Fibroblast of villous mesenchyme (primary cell): ENCODE measurements around the gene ISCU. TPM values are rescaled to one million over a fixed set of nuclear protein-coding genes. Genes with fewer than 3 reads are reported as not detected.
"Not testable (repeated sequence)": the region's sequence is repeated elsewhere in the genome, so short reads cannot be mapped to it uniquely, and the experiment has no call there.

Experiments
- DNase-seq: peaks from one replicate; pipeline ENCODE4 v3.0.0-alpha.2; 2010; ENCODE audit warnings: low read depth
- H3K4me3 ChIP-seq: 2 replicates; pipeline ENCODE4 v1.5.1; 2011; ENCODE audit warnings: low read depth, mild to moderate bottlenecking, low read length
- CTCF ChIP-seq: IDR thresholded peaks from 2 replicates; pipeline ENCODE4 v1.5.1; 2012; ENCODE audit warnings: low read depth, mild to moderate bottlenecking, low read length; ENCODE audit not compliant: insufficient read depth
- total RNA-seq: library from RNA; depleted of rRNA; stranded (reverse); fragments of >200 nt; gene quantifications from 2 replicates; pipeline ENCODE4 v1.2.3, GENCODE V29; 2012

Gene ISCU
- total RNA-seq, 1 donor, result 105 TPM

- DNase-seq, result no peak
- H3K4me3 ChIP-seq, result no peak overlapping the region
- no peak for TF ChIP-seq CTCF
Measured at GRCh38 chr12:108586306-108586705, 23.9 kb downstream of the ISCU start.

DNA sequence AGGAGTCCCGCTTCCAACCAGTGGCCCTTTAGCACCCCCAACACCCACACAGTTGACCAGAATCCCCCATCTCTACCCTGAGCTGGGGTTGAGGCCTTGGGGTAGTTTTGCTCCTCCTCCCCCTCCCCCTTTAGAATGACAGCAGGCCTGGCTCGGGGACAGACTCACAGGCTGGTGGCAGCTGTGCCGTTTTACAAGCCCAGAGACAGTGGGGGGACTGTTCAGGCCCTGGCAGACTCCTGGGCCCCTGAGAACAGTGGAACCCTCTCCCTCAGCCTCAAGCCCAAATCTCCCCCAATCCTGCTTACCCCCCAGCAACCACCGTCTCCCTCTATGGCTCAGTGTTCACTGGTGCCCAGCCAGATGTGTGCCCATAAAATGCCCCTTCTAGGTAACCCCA is 25.4 kb downstream of the ISCU start:
- H3K4me3 ChIP-seq, result no peak overlapping the region
- DNase-seq, result no peak
- no peak for TF ChIP-seq CTCF

DNA sequence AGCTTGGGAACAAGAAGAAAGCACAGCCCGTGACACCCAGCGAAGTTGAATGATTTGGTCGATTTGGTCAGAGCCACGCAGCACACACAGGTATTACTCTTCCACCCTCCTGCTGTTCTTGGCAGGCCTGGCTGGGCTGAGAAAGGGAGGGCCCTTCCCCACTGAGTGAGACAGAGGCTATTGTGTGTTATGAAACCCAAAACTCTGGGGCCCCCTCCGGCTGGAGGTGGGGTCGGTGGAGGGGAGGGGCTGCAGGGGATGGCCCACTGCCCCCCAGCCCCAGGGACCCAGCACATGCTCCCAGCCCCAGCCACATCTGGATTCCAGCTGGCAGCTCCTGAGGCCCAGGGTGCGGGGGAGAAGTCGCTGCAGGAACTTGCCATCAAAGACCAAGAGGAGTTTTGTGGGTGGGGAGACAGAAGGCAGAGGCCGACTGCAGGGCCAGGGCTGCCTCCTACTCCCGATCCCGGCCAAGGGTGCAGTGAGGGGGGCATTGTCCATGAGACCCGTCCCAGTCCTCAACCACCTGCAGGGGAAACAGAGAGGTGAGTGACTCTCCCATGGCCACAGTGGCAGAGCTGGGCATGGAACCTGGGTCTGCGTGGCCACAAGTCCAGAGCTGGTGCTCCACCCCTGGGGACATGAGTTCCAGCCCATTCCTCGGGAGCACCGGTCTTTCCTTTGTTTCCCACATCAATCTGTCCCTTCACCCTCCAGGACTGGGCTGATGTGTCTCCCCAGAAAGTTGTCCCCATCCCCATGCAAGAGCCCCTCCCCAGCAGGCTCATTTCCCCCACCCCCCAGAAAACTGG is 26.8 kb downstream of the ISCU start:
- peak; percentile 82 for DNase-seq

DNA sequence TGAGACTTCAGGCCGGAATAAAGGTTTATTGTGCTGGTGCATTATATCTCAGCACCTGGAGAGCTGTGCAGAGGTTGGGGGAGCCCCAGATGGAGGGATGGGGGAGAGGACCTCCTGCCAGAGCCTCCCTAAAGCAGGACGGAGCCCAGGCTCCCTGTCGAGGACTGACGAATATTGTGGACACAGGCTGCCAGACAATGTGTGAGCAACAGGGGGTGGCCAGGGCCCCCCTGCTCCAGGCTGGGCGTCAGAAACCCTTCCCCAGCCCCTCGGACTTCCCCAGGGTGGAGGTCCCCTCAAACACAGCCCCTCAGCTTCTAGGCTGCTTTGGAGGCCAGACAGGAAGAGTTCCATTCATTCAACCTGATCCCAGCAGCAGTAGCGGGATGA is 27.4 kb downstream of the ISCU start:
- no peak for TF ChIP-seq CTCF
- DNase-seq, result no peak
- H3K4me3 ChIP-seq, result no peak overlapping the region

More for the DNA sequence above, 26.8 kb downstream of the ISCU start:
- TF ChIP-seq CTCF, result no peak
- no peak overlapping the region for H3K4me3 ChIP-seq

GRCh38 chr12:108590463-108590862 is 28.1 kb downstream of the ISCU start:
- H3K4me3 ChIP-seq, DNase-seq: not testable (repeated sequence)

DNA sequence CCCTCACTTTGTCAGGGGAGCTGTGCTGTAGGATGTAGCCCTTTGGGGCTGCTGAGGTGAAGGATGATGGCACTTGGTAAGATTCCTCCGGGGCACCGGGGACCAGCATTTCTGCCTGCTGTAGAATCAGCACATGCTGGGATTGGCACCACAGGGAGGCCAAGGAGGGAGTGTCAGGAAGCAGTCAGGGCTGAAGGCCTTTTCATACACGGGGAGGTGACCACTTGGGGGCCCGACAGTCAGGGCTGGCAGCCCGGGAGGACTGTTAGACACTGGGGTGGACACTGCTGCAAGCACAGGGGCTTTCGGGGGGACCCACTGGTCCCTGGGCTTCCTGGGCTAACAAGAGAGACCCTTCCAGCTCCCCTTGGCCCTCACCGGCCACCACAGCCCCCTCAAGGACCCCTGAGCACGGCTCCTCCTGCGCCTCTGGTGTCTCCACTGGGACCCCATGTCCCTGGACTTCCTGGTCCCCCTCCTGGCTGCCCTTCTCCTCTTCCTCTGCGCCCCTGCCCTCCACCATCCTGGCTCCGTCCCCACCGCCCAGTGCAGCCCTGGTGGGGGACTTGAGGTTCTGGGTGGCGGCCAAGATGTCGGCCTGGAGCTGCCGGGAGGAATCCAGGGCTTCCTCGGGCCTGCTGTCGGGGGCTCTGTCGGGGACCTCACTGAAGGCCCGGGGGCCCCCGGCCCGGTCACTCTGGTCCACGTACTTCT is 29.0 kb downstream of the ISCU start:
- no peak for DNase-seq
- H3K4me3 ChIP-seq, result no peak overlapping the region
- TF ChIP-seq CTCF, result no peak

DNA sequence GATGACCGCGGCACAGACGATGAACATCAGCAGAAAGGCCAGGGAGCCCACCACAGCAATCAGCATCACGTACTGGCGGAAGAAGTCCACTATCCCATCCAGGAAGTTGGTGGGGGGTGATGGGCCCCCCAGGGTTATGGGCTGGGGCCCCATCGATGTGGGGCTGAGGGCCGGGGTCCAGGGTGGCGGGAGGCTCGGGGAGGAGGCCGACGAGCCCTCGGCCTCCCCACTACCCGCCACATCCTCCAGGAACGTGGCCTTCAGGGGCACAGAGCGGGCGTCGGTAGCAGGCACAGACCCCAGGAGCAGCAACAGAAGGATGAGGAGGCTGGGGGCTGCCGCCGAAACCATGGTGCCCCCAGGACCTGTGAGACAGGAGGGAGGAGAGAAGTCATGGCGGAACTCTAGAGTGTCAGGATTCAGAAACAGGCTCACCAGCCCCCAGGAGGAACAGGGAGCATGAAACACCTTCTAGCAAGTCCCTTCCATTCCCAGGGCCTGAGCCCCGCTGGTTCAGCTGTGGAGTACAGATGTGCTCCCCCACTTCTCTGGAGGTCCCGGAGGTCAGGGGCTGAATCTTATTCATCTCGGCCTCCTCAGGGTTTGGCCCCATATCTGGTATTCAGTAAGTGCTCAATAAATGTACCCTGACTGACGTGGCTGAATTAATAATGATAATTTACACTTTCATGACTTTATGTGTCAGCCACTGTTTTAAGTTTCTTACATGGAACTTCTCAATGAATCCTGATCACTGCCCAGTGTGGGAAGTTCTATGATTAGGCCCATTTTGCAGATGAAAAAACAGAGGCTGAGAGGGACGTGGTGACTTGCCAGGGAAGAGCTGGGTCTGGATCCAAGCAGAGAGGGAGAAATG is 29.9 kb downstream of the ISCU start:
- no peak overlapping the region for H3K4me3 ChIP-seq
- no peak for DNase-seq
- no peak for TF ChIP-seq CTCF
